Esophagus muscularis mucosa (tissue), 4 donors: ENCODE measurements around the gene FAM107B. TPM values are rescaled to one million over a fixed set of nuclear protein-coding genes. Genes with fewer than 3 reads are reported as not detected.
A peak's percentile ranks its signal among the peaks of the same experiment; 100 is the strongest.

Experiments used
- DNase-seq: peaks from one replicate; pipeline ENCODE4 v3.0.0-alpha.2; 2017; ENCODE audit errors: extremely low spot score
- H3K27ac ChIP-seq, 4 donors: fragments of 200-600 bp; sonication (generic); replicated peaks in 1 of 4; 1 replicate in 3 of 4; 2 replicates in 1 of 4; pipeline ENCODE4 v1.5.1; 2016 to 2019; ENCODE audit warnings: mild to moderate bottlenecking in 1 of 4
- H3K27me3 ChIP-seq, 4 donors: fragments of 200-600 bp; sonication (generic); one replicate each; pipeline versions ENCODE4 v1.5.1 to v1.6.0; 2016 to 2019
- H3K36me3 ChIP-seq, 4 donors: fragments of 200-600 bp; sonication (generic); one replicate each; pipeline ENCODE4 v1.5.1; 2016 to 2019
- H3K4me1 ChIP-seq, 4 donors: fragments of 200-600 bp; sonication (generic); one replicate each; pipeline ENCODE4 v1.5.1; 2016 to 2019
- H3K4me3 ChIP-seq, 4 donors: fragments of 200-600 bp; sonication (generic); 1 replicate in 2 of 4; 2 replicates in 2 of 4; pipeline ENCODE4 v1.5.1; 2016 to 2019; ENCODE audit warnings: mild to moderate bottlenecking in 4 of 4, moderate library complexity in 1 of 4
- H3K9me3 ChIP-seq, 4 donors: fragments of 200-600 bp; sonication (generic); 1 replicate in 3 of 4; 2 replicates in 1 of 4; pipeline ENCODE4 v1.5.1; 2016 to 2019
- EP300 ChIP-seq: sonication (generic); formaldehyde crosslinking; IDR thresholded peaks from one replicate; pipeline ENCODE4 v1.6.1; 2017; ENCODE audit warnings: antibody characterized with exemption
- POLR2A ChIP-seq: fragments of 450-650 bp; IDR thresholded peaks from one replicate; pipeline ENCODE4 v1.6.1; 2017; ENCODE audit warnings: antibody characterized with exemption, moderate library complexity, mild to moderate bottlenecking, low read depth
- POLR2AphosphoS5 ChIP-seq, 2 donors: sonication (generic); formaldehyde crosslinking; IDR thresholded peaks; one replicate each; pipeline ENCODE4 v1.6.1; 2017; ENCODE audit warnings: antibody characterized with exemption in 2 of 2
- WGBS: methylation state at CpG from one replicate; pipeline ENCODE4 v1.1.5; 2018; 5-methylcytosine and 5-hydroxymethylcytosine counted together
- intact Hi-C: fragments of 100-400 bp; cut with DNase I; formaldehyde crosslinking; loops from one replicate; pipeline ENCODE4 v1.15.1; 2023
- total RNA-seq, 4 donors: library from RNA; depleted of rRNA; stranded (reverse); fragments of >200 nt; gene quantifications; one replicate each; pipeline versions ENCODE4 v1.1.0 to v1.2.1, GENCODE V29; 2016
- TF ChIP-seq, protein P1 (sequence below), 3 experiments: fragments of 200-600 bp in 2 of 3; fragments of 450-650 bp in 1 of 3; sonication (generic) in 2 of 3; IDR thresholded peaks; one replicate each; pipeline ENCODE4 v1.5.1; 2017 to 2019; ENCODE audit warnings: antibody characterized with exemption in 3 of 3, mild to moderate bottlenecking in 2 of 3, moderate library complexity in 1 of 3

FAM107B gene
- total RNA-seq, 4 donors from 2014 or later: 7.5 to 14.1 (median 9.4) TPM

DNA sequence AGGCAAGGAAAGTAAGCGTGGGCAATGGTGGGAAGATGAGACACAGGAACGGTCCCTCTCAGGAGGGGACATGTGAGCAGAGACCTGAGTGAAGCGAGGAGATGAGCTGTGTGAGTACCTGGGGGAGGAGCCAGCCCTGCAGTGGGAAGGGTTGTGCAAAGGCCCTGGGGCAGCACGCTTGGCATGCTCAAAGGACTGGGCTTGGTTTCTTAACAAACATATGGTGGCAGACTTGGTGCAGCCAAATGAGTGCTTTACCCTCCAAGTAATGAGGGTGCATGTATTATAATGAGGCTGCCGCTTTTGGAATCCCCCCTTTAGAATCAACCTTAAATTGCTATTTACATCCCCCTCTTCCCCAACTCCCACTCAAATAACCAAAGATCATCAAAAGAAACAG lies 291.3 kb downstream of the FAM107B start:
- peaks cover 0 to 32% (median 31%) of the 10 kb centered on the region in 4 donors for H3K4me1 ChIP-seq
- TF ChIP-seq POLR2AphosphoS5 (IDR thresholded peaks at IDR 0.05) (no peak), POLR2A (no peak), EP300 (no peak)
- TF ChIP-seq, protein P1, sequence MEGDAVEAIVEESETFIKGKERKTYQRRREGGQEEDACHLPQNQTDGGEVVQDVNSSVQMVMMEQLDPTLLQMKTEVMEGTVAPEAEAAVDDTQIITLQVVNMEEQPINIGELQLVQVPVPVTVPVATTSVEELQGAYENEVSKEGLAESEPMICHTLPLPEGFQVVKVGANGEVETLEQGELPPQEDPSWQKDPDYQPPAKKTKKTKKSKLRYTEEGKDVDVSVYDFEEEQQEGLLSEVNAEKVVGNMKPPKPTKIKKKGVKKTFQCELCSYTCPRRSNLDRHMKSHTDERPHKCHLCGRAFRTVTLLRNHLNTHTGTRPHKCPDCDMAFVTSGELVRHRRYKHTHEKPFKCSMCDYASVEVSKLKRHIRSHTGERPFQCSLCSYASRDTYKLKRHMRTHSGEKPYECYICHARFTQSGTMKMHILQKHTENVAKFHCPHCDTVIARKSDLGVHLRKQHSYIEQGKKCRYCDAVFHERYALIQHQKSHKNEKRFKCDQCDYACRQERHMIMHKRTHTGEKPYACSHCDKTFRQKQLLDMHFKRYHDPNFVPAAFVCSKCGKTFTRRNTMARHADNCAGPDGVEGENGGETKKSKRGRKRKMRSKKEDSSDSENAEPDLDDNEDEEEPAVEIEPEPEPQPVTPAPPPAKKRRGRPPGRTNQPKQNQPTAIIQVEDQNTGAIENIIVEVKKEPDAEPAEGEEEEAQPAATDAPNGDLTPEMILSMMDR (IDR thresholded peaks at IDR 0.05): no peak
- no peaks in the 10 kb centered on the region for H3K36me3 ChIP-seq
- H3K27ac ChIP-seq: no peak overlapping the region
- H3K9me3 ChIP-seq: no peaks in the 10 kb centered on the region
- no peaks in the 10 kb centered on the region for H3K27me3 ChIP-seq
- intact Hi-C loops: no loop called here
- no peak overlapping the region for H3K4me3 ChIP-seq
- DNase-seq: no peak
- 97% methylated on average over 5 of the region's 5 CpGs for WGBS

DNA sequence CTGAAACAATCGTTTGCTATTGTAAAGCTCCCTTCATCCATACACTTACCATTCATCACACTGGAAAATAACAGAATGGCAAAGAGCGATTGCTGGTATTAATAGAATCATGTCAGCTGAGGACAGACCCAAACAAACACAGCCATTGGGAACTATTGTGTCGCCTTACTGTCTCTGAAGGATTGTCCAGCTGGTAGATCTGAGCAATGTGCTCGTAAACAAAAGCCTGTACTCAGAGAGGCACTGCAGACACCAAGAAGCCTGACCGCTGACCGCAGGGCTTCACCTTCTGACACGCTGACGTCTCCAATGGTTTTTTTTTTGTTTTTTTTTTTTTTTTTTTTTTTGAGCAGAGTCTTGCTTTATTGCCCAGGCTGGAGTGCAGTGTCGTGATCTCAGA lies 292.9 kb downstream of the FAM107B start:
- TF ChIP-seq, protein P1 (IDR thresholded peaks at IDR 0.05): no peak
- TF ChIP-seq POLR2A (no peak), POLR2AphosphoS5 (IDR thresholded peaks at IDR 0.05) (no peak), EP300 (no peak)
- H3K4me3 ChIP-seq: no peak overlapping the region
- no peaks in the 10 kb centered on the region for H3K36me3 ChIP-seq
- WGBS: 46% methylated on average over 9 of the region's 9 CpGs
- H3K27me3 ChIP-seq: no peaks in the 10 kb centered on the region
- intact Hi-C loops: no loop called here
- H3K27ac ChIP-seq: peak overlapping the region in 2 of 4 donors; percentile 1 to 40
- no peaks in the 10 kb centered on the region for H3K9me3 ChIP-seq
- no peak for DNase-seq
- peaks cover 0 to 21% (median 19%) of the 10 kb centered on the region in 4 donors for H3K4me1 ChIP-seq

DNA sequence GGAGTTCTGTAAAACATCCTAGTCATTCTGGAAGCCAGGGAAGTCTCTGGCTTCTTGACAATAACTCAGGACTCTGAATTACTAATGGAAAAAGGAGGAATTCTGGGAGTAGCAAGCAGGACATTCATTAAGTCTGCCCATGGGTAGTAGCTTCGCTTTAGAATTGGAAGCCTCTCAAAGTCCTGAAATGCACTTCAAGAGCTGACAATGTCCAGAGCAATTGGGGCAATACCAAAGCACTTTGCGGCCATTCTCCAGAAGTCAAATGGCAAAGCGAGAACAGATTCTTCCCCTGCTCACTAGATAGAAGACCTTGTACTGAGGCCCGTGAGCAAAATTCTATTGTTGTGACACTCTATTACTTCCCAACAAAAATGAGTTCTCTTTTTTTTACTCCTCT lies 293.7 kb downstream of the FAM107B start:
- H3K27ac ChIP-seq: peak overlapping the region in 2 of 4 donors; percentile 1 to 40
- H3K27me3 ChIP-seq: no peaks in the 10 kb centered on the region
- intact Hi-C loops: no loop called here
- no peaks in the 10 kb centered on the region for H3K36me3 ChIP-seq
- TF ChIP-seq EP300: no peak
- H3K4me1 ChIP-seq: peaks cover 0 to 19% (median 16%) of the 10 kb centered on the region in 4 donors
- no peak overlapping the region for H3K4me3 ChIP-seq
- 94% methylated on average over 4 of the region's 4 CpGs for WGBS
- H3K9me3 ChIP-seq: no peaks in the 10 kb centered on the region
- DNase-seq: no peak

DNA sequence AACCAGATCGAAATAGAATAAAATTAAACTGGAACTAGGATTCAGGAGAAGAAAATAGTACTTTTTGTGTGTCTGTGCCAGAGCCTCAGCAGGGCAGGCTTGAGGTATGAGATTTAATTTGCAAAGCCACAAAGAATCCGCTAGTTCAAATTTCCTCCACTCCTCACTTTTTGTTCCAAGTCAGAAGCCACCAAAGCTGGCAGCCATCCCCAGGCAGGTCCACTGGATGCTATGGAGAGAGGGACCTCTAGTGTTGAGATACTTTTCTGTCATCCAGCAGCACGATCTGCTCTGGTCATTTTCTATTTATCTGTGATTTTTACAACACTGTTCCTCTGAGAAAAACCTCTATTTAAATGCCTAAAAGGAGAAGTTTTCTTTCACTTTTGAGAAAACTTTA lies 296.1 kb downstream of the FAM107B start:
- H3K27ac ChIP-seq: no peak overlapping the region
- intact Hi-C loops: loop anchor here (5.0 kb wide), 1 partner anchor 281 kb away; no protein-coding TSS in a partner anchor
- 27% methylated on average over 3 of the region's 3 CpGs for WGBS

DNA sequence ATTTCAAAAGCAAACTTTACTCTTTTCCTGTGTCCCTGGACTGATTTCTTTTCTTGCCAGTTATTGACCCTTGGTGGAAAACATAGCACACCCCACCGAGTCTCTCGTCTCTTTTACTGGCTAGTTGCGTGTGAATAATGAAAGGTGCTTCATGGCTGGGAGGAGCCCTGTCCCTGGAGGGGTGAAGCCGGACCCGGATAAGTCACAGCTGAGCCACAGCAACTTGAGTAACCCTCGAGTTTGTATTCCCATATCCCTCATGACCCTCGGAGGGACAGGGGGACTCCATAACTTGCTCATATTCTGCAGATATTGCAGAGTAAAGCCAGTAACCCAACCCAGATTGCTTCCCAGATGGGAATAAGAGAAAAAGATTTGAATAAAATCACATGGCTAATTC lies 296.5 kb downstream of the FAM107B start:
- no peak overlapping the region for H3K4me3 ChIP-seq
- no peaks in the 10 kb centered on the region for H3K9me3 ChIP-seq
- DNase-seq: no peak
- TF ChIP-seq EP300 (no peak), POLR2A (no peak), POLR2AphosphoS5 (IDR thresholded peaks at IDR 0.05) (no peak)
- TF ChIP-seq, protein P1 (IDR thresholded peaks at IDR 0.05): no peak
- H3K4me1 ChIP-seq: peaks cover 0 to 19% (median 16%) of the 10 kb centered on the region in 4 donors
- H3K27me3 ChIP-seq: no peaks in the 10 kb centered on the region
- H3K27ac ChIP-seq: no peak overlapping the region
- WGBS: 72% methylated on average over 7 of the region's 7 CpGs
- intact Hi-C loops: loop anchor here (5.0 kb wide), 1 partner anchor 281 kb away; no protein-coding TSS in a partner anchor
- H3K36me3 ChIP-seq: no peaks in the 10 kb centered on the region

More for the DNA sequence above, 296.1 kb downstream of the FAM107B start:
- Histone ChIP-seq H3K9me3 (no peaks in the 10 kb centered on the region), H3K4me3 (no peak overlapping the region), H3K4me1 (peaks cover 0 to 19% (median 16%) of the 10 kb centered on the region in 4 donors), H3K27me3 (no peaks in the 10 kb centered on the region), H3K36me3 (no peaks in the 10 kb centered on the region)
- no peak for DNase-seq
- TF ChIP-seq, protein P1 (IDR thresholded peaks at IDR 0.05): peak; percentile 56 to 72 (median 68)
- TF ChIP-seq POLR2AphosphoS5 (IDR thresholded peaks at IDR 0.05): peak in 1 of 2 donors; percentile 22
- TF ChIP-seq EP300: no peak
- no peak for TF ChIP-seq POLR2A
